HG03097 (cell line): ENCODE results near the gene PCDH12.

Experiments
- ATAC-seq: cut with Tn5 transposase; IDR thresholded peaks from one replicate; pipeline ENCODE4 v1.9.1; 2021; ENCODE audit not compliant: unreplicated experiment, low FRiP score

PCDH12 gene

GRCh38 chr5:141958113-141958512 lies at the start of gene PCDH12:
Gene PCDH12, minus strand, starts transcription at chr5:141958202. Its CDS starts 351 bp downstream, at chr5:141957851.
- ATAC-seq: no peak

- ATAC-seq: no peak
These were observed 49.2 kb upstream of the PCDH12 start for GRCh38 chr5:142007237-142007544.

- no peak for ATAC-seq
These were observed 48.6 kb upstream of the PCDH12 start for GRCh38 chr5:142006363-142007236.

- no peak for ATAC-seq
These were observed 45.3 kb upstream of the PCDH12 start for GRCh38 chr5:142003266-142003800.

- no peak for ATAC-seq
These were observed 42.9 kb upstream of the PCDH12 start for GRCh38 chr5:142000704-142001484.

- ATAC-seq: no peak
These were observed 42.2 kb upstream of the PCDH12 start for GRCh38 chr5:142000173-142000572.

- ATAC-seq: no peak
These were observed 39.5 kb upstream of the PCDH12 start for GRCh38 chr5:141997358-141997960.

- ATAC-seq: no peak
These were observed 37.7 kb upstream of the PCDH12 start for GRCh38 chr5:141995656-141996055.

GRCh38 chr5:141994511-141995136 lies 36.6 kb upstream of the PCDH12 start:
- ATAC-seq: no peak

- ATAC-seq: no peak
These were observed 34.5 kb upstream of the PCDH12 start for GRCh38 chr5:141992349-141992963.

GRCh38 chr5:141989720-141990119 lies 31.7 kb upstream of the PCDH12 start:
- ATAC-seq: no peak

GRCh38 chr5:141986072-141986471 lies 28.1 kb upstream of the PCDH12 start:
- ATAC-seq: no peak

GRCh38 chr5:141982626-141983025 lies 24.6 kb upstream of the PCDH12 start:
- no peak for ATAC-seq

GRCh38 chr5:141978389-141978788 lies 20.4 kb upstream of the PCDH12 start:
- ATAC-seq: no peak

- ATAC-seq: no peak
These were observed 18.2 kb upstream of the PCDH12 start for GRCh38 chr5:141976176-141976575.

GRCh38 chr5:141973871-141974595 lies 16.0 kb upstream of the PCDH12 start:
- no peak for ATAC-seq

- ATAC-seq: peak; percentile 42
These were observed 12.1 kb upstream of the PCDH12 start for GRCh38 chr5:141969783-141970771.

GRCh38 chr5:141968914-141969608 lies 11.1 kb upstream of the PCDH12 start, which contains the start of gene RNF14:
Gene RNF14, plus strand, starts transcription at chr5:141969105. Its CDS starts 4,484 bp downstream, at chr5:141973589.
- peak; percentile 91 for ATAC-seq
